HepG2 (cell line): ENCODE results near the gene DNPEP. TPM values are rescaled to one million over a fixed set of nuclear protein-coding genes. Genes with fewer than 3 reads are reported as not detected.

ENCODE experiments used
- BRF2 ChIP-seq: sonication (generic); formaldehyde crosslinking; IDR thresholded peaks from 2 replicates; pipeline ENCODE4 v1.8.1; 2022; ENCODE audit warnings: mild to moderate bottlenecking, missing genetic modification reagents
- FOSL1 ChIP-seq: sonication (generic); formaldehyde crosslinking; IDR thresholded peaks from 2 replicates; pipeline ENCODE4 v1.9.0; 2021; ENCODE audit warnings: missing genetic modification reagents, borderline replicate concordance
- KDM5A ChIP-seq: fragments of 200-600 bp; sonication (generic); IDR thresholded peaks from 2 replicates; pipeline ENCODE4 v1.7.0; 2018; ENCODE audit warnings: antibody characterized with exemption, mild to moderate bottlenecking, low read length, borderline replicate concordance
- MLLT10 ChIP-seq: sonication (generic); formaldehyde crosslinking; IDR thresholded peaks from 2 replicates; pipeline ENCODE4 v1.4.0; 2020; ENCODE audit warnings: missing genetic modification reagents
- NFE2L2 ChIP-seq: fragments of 150-350 bp; IDR thresholded peaks from 2 replicates; pipeline ENCODE4 v1.6.1; 2014; ENCODE audit warnings: low read length
- RARA ChIP-seq: IDR thresholded peaks from 2 replicates; pipeline ENCODE4 v1.6.1; 2016; ENCODE audit warnings: missing genetic modification reagents, missing compliant biosample characterization
- SP1 ChIP-seq, 2 experiments: fragments of 450-650 bp in 1 of 2; sonication (generic) in 1 of 2; formaldehyde crosslinking in 1 of 2; IDR thresholded peaks; 2 replicates each; pipeline versions ENCODE4 v1.4.0 to v1.6.1; 2016 to 2020; ENCODE audit warnings: missing genetic modification reagents in 1 of 2
- TOPORS ChIP-seq: sonication (generic); formaldehyde crosslinking; IDR thresholded peaks from 2 replicates; pipeline ENCODE4 v1.8.0; 2023; ENCODE audit warnings: mild to moderate bottlenecking, missing genetic modification reagents
- YEATS2 ChIP-seq: sonication (generic); formaldehyde crosslinking; IDR thresholded peaks from 2 replicates; pipeline ENCODE4 v1.4.0; 2020; ENCODE audit warnings: missing genetic modification reagents, borderline replicate concordance
- ZBTB37 ChIP-seq: sonication (generic); formaldehyde crosslinking; IDR thresholded peaks from 2 replicates; pipeline ENCODE4 v1.4.0; 2020; ENCODE audit warnings: mild to moderate bottlenecking, missing genetic modification reagents
- ZMYM2 ChIP-seq: sonication (generic); formaldehyde crosslinking; IDR thresholded peaks from 2 replicates; pipeline ENCODE4 v1.8.0; 2022; ENCODE audit warnings: mild to moderate bottlenecking, missing genetic modification reagents
- ZNF138 ChIP-seq: sonication (generic); formaldehyde crosslinking; IDR thresholded peaks from 2 replicates; pipeline ENCODE4 v1.5.0; 2020; ENCODE audit warnings: mild to moderate bottlenecking, low read depth, missing genetic modification reagents
- ZNF24 ChIP-seq: fragments of 450-650 bp; IDR thresholded peaks from 2 replicates; pipeline ENCODE4 v1.6.1; 2017; ENCODE audit warnings: antibody characterized with exemption, mild to moderate bottlenecking
- ZNF333 ChIP-seq: sonication (generic); formaldehyde crosslinking; IDR thresholded peaks from 2 replicates; pipeline ENCODE4 v1.4.0; 2020; ENCODE audit warnings: mild to moderate bottlenecking, missing genetic modification reagents, borderline replicate concordance
- ZNF431 ChIP-seq: sonication (generic); formaldehyde crosslinking; IDR thresholded peaks from 2 replicates; pipeline ENCODE4 v1.9.0; 2022; ENCODE audit warnings: missing genetic modification reagents, low read depth, mild to moderate bottlenecking, borderline replicate concordance
- ZNF564 ChIP-seq: sonication (generic); formaldehyde crosslinking; IDR thresholded peaks from 2 replicates; pipeline ENCODE4 v1.8.1; 2023; ENCODE audit warnings: mild to moderate bottlenecking, missing genetic modification reagents
- ZNF615 ChIP-seq: sonication (generic); formaldehyde crosslinking; IDR thresholded peaks from 2 replicates; pipeline ENCODE4 v1.5.0; 2020; ENCODE audit warnings: mild to moderate bottlenecking, missing genetic modification reagents, borderline replicate concordance
- ZNF674 ChIP-seq: sonication (generic); formaldehyde crosslinking; IDR thresholded peaks from 2 replicates; pipeline ENCODE4 v1.5.0; 2020; ENCODE audit warnings: low read depth, mild to moderate bottlenecking, missing genetic modification reagents
- ZSCAN30 ChIP-seq: sonication (generic); formaldehyde crosslinking; IDR thresholded peaks from 2 replicates; pipeline ENCODE4 v1.5.0; 2020; ENCODE audit warnings: mild to moderate bottlenecking, missing genetic modification reagents
- polyA plus RNA-seq, 8 experiments: library from polyadenylated mRNA; depleted of rRNA in 3 of 8; stranded (reverse) in 7 of 8; unstranded in 1 of 8; fragments of >200 nt; fragmentation: Illumina TruSeq in 4 of 8; extraction: Trizol in 4 of 8; gene quantifications; 2 replicates each; pipeline versions ENCODE4 v1.2.1 to v1.2.3, GENCODE V29; 2011 to 2016; ENCODE audit warnings: low read depth in 4 of 8, missing spikeins in 1 of 8, mixed read lengths in 1 of 8; ENCODE audit not compliant: insufficient read depth in 1 of 8
- total RNA-seq, 5 experiments: library from RNA; depleted of rRNA; stranded (reverse); fragments of >200 nt; fragmentation: Illumina TruSeq; extraction: Trizol; gene quantifications; 2 replicates each; pipeline ENCODE4 v1.2.3, GENCODE V29; 2016; ENCODE audit warnings: low read depth in 1 of 5
- TF ChIP-seq, protein P1 (sequence below), 2 experiments: sonication (generic) in 1 of 2; formaldehyde crosslinking in 1 of 2; IDR thresholded peaks; 2 replicates each; pipeline versions ENCODE4 v1.4.0 to v1.6.1; 2016 to 2020; ENCODE audit warnings: borderline replicate concordance in 1 of 2, low read depth in 1 of 2, mild to moderate bottlenecking in 1 of 2, missing genetic modification reagents in 1 of 2

Gene DNPEP
- total and polyA plus RNA-seq, 2 of the 13 experiments (the other 11 are each of a cell fraction or from before 2014, with no cell fraction given): 104 to 109 TPM

- TF ChIP-seq ZNF674 (CRISPR knock-in tag) (no peak), FOSL1 (CRISPR knock-in tag) (no peak), KDM5A (no peak), ZSCAN30 (CRISPR knock-in tag) (no peak), TOPORS (CRISPR knock-in tag) (no peak), ZNF24 (no peak), ZMYM2 (CRISPR knock-in tag) (peak; percentile 58), ZNF615 (no peak), RARA (CRISPR knock-in tag) (no peak), NFE2L2 (no peak), YEATS2 (CRISPR knock-in tag) (no peak), SP1 (IDR thresholded peaks at IDR 0.05) (0 out of 2 replicates have a peak, but pooled peaks have one; percentile 54), SP1 (CRISPR knock-in tag; IDR thresholded peaks at IDR 0.05) (peak; percentile 37; the same call in 1 of the 2 replicates), ZNF431 (CRISPR knock-in tag) (no peak), MLLT10 (CRISPR knock-in tag) (no peak), ZBTB37 (CRISPR knock-in tag) (no peak), BRF2 (CRISPR knock-in tag) (no peak), ZNF564 (0 out of 2 replicates have a peak, but pooled peaks have one; percentile 21), ZNF333 (no peak), ZNF138 (CRISPR knock-in tag) (no peak)
- TF ChIP-seq, protein P1, sequence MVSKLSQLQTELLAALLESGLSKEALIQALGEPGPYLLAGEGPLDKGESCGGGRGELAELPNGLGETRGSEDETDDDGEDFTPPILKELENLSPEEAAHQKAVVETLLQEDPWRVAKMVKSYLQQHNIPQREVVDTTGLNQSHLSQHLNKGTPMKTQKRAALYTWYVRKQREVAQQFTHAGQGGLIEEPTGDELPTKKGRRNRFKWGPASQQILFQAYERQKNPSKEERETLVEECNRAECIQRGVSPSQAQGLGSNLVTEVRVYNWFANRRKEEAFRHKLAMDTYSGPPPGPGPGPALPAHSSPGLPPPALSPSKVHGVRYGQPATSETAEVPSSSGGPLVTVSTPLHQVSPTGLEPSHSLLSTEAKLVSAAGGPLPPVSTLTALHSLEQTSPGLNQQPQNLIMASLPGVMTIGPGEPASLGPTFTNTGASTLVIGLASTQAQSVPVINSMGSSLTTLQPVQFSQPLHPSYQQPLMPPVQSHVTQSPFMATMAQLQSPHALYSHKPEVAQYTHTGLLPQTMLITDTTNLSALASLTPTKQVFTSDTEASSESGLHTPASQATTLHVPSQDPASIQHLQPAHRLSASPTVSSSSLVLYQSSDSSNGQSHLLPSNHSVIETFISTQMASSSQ (IDR thresholded peaks at IDR 0.05; ENCODE audit: low read depth): no peak
- TF ChIP-seq, protein P1 (CRISPR knock-in tag; IDR thresholded peaks at IDR 0.05; ENCODE audit: borderline replicate concordance): peak; percentile 72
Observed at GRCh38 chr2:219388121-219388906, 602 bp upstream of the DNPEP start (continued).
